Thoracic aorta (tissue), 2 donors: Measurements from ENCODE around the gene FAM171A1. TPM values are rescaled to one million over a fixed set of nuclear protein-coding genes. Genes with fewer than 3 reads are reported as not detected.

ENCODE experiments used
- ATAC-seq: fragments of 150-250 bp; one replicate; pipeline ENCODE4 v1.8.0; 2017; ENCODE audit warnings: low read depth; ENCODE audit not compliant: insufficient number of reproducible peaks, low FRiP score
- DNase-seq: peaks from one replicate; pipeline ENCODE4 v3.0.0-alpha.2; 2020; ENCODE audit warnings: low spot score
- H3K27ac ChIP-seq, 2 donors: fragments of 200-600 bp; sonication (generic); 1 replicate in 1 of 2; 2 replicates in 1 of 2; pipeline ENCODE4 v1.5.1; 2016; ENCODE audit warnings: mild to moderate bottlenecking in 2 of 2, moderate library complexity in 2 of 2
- H3K27me3 ChIP-seq: fragments of 200-600 bp; sonication (generic); replicated peaks from 2 replicates; pipeline ENCODE4 v1.6.0; 2016; ENCODE audit warnings: mild to moderate bottlenecking; ENCODE audit not compliant: insufficient read depth
- H3K36me3 ChIP-seq: fragments of 200-600 bp; sonication (generic); one replicate; pipeline ENCODE4 v1.5.1; 2016
- H3K4me1 ChIP-seq, 2 donors: fragments of 200-600 bp; sonication (generic); 1 replicate in 1 of 2; 2 replicates in 1 of 2; pipeline versions ENCODE4 v1.5.1 to v1.6.0; 2016; ENCODE audit warnings: low read depth in 2 of 2, mild to moderate bottlenecking in 1 of 2; ENCODE audit not compliant: control insufficient read depth in 1 of 2
- H3K4me3 ChIP-seq: fragments of 200-600 bp; sonication (generic); 2 replicates; pipeline ENCODE4 v1.5.1; 2016; ENCODE audit warnings: mild to moderate bottlenecking
- H3K9me3 ChIP-seq: fragments of 200-600 bp; sonication (generic); 2 replicates; pipeline ENCODE4 v1.5.1; 2016
- total RNA-seq, 2 donors: library from RNA; depleted of rRNA; stranded (reverse); fragments of >200 nt; gene quantifications; one replicate each; pipeline versions ENCODE4 v1.1.0 to v1.2.3, GENCODE V29; 2016
- TF ChIP-seq, protein P1 (sequence below): fragments of 200-600 bp; sonication (generic); IDR thresholded peaks from one replicate; pipeline ENCODE4 v1.5.1; 2019; ENCODE audit warnings: antibody characterized with exemption

FAM171A1 gene
- total RNA-seq, 2 donors from 2014 or later: 14.8 to 28.7 TPM

DNA sequence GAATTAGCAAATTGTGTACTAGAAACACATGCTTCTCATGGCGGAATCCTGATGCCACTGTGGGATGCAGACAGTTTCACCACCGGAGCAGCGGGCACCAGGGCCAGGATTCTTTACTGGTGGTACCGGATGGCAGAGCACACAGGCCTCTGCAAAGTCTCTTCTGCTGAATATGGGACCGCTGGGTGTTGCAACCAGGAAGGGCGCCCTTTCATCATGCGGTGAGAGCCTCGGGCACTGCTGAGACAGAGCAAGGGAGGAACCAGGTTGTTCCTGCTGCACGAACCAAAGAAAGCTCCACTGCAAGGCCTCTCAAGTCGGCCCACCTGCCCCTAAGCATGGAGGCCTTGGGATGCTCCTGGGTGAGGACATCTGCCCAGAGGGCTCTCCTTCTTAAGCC is 145.6 kb downstream of the FAM171A1 start:
- no peak for ATAC-seq
- Histone ChIP-seq H3K4me3 (no peak overlapping the region), H3K9me3 (no peaks in the 10 kb centered on the region), H3K4me1 (no peaks in the 10 kb centered on the region), H3K27me3 (no peaks in the 10 kb centered on the region), H3K27ac (no peak overlapping the region), H3K36me3 (no peaks in the 10 kb centered on the region)
- TF ChIP-seq, protein P1, sequence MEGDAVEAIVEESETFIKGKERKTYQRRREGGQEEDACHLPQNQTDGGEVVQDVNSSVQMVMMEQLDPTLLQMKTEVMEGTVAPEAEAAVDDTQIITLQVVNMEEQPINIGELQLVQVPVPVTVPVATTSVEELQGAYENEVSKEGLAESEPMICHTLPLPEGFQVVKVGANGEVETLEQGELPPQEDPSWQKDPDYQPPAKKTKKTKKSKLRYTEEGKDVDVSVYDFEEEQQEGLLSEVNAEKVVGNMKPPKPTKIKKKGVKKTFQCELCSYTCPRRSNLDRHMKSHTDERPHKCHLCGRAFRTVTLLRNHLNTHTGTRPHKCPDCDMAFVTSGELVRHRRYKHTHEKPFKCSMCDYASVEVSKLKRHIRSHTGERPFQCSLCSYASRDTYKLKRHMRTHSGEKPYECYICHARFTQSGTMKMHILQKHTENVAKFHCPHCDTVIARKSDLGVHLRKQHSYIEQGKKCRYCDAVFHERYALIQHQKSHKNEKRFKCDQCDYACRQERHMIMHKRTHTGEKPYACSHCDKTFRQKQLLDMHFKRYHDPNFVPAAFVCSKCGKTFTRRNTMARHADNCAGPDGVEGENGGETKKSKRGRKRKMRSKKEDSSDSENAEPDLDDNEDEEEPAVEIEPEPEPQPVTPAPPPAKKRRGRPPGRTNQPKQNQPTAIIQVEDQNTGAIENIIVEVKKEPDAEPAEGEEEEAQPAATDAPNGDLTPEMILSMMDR: no peak
- DNase-seq: no peak

DNA sequence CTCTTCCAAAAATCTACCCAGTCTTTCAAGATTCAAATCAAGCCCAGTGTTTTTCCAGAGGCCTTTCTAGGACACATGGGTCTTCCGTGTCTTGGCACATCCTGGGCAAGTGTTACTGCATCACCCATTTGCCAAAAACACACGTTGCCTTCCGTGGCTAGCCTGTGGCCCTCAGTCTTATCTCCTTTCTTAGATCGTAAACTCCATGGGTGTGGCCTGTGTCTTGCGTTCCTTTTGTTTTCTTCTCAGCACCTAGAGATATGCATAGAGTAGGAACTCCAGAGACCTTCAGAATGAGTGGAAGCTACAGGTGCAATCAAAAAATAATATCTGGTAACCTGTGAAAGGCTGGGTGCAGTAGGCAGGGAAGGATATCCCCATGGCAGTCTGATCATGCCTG is 146.1 kb downstream of the FAM171A1 start:
- DNase-seq (no peak), ATAC-seq (no peak)
- Histone ChIP-seq H3K4me1 (no peaks in the 10 kb centered on the region), H3K9me3 (no peaks in the 10 kb centered on the region), H3K4me3 (no peak overlapping the region), H3K36me3 (no peaks in the 10 kb centered on the region), H3K27me3 (no peaks in the 10 kb centered on the region), H3K27ac (no peak overlapping the region)
- TF ChIP-seq, protein P1: no peak

DNA sequence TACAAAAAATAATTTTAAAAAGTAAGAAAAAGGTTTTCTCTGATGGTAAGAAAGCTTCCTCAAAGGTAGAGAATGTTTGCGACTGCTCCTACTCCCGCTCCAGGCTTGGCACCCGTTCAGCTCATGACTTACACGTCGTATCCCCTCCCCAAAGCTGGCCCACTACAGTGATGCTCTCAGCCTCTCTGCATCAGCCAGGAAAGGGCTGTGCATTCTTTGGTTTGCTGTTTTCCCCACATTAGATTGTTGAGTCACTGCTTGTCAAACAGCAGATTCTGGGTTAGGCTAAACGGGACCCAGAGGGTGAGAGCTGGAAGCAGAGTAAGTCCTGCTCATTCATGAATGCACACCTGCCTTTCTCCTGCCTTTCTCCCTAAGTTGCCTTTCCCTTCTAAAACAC is 147.9 kb downstream of the FAM171A1 start:
- TF ChIP-seq, protein P1: no peak
- H3K27me3 ChIP-seq: no peaks in the 10 kb centered on the region
- H3K4me1 ChIP-seq: no peaks in the 10 kb centered on the region
- H3K9me3 ChIP-seq: no peaks in the 10 kb centered on the region
- DNase-seq (no peak), ATAC-seq (no peak)
- H3K36me3 ChIP-seq: no peaks in the 10 kb centered on the region
- no peak overlapping the region for H3K27ac ChIP-seq
- H3K4me3 ChIP-seq: no peak overlapping the region

DNA sequence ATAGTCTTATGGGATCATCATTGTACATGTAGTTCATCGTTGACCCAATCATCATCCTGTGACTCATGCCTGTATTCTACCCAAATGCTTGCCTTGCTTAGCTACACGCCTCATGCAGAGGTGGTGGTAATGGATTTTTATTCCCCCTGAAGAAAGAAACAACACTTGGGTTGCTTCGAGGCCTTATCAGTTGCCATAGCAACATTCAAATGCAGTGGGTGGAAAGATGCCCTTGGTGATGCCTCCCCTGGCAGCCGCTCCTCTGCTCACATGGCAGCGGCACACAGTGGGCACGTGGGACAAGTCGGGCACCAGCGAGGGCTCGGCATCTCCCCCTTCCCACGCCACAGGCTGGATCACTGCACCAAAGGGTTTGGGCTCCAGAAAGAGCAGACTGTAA is 148.6 kb downstream of the FAM171A1 start:
- Histone ChIP-seq H3K9me3 (no peaks in the 10 kb centered on the region), H3K4me1 (no peaks in the 10 kb centered on the region), H3K27ac (no peak overlapping the region), H3K36me3 (no peaks in the 10 kb centered on the region), H3K27me3 (no peaks in the 10 kb centered on the region), H3K4me3 (no peak overlapping the region)
- DNase-seq (no peak), ATAC-seq (no peak)
- TF ChIP-seq, protein P1: no peak

DNA sequence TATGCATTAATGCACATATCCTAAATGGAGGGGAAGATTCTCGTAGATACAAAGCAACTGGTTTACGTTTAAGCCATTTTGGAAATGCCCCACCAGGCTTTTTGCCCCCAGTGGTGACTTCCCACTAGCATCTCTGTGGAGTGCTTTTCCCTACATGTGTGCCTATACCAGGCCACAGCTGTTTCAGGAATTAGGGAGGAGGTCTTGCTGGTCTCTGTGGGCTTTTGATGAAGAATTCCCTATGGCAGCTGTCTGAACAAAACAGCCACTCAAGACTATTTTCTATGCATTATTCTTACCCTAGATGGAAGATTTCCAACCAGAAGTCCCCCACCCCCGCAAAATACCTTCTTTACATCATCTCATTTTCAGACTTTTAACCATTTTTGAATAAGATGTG is 150.6 kb downstream of the FAM171A1 start:
- no peak for ATAC-seq
- Histone ChIP-seq H3K4me3 (no peak overlapping the region), H3K4me1 (no peaks in the 10 kb centered on the region), H3K9me3 (no peaks in the 10 kb centered on the region), H3K27ac (no peak overlapping the region), H3K27me3 (no peaks in the 10 kb centered on the region), H3K36me3 (no peaks in the 10 kb centered on the region)
- TF ChIP-seq, protein P1: no peak
- DNase-seq: no peak
